ENCODE results near the gene ADAMTS17.

DNA sequence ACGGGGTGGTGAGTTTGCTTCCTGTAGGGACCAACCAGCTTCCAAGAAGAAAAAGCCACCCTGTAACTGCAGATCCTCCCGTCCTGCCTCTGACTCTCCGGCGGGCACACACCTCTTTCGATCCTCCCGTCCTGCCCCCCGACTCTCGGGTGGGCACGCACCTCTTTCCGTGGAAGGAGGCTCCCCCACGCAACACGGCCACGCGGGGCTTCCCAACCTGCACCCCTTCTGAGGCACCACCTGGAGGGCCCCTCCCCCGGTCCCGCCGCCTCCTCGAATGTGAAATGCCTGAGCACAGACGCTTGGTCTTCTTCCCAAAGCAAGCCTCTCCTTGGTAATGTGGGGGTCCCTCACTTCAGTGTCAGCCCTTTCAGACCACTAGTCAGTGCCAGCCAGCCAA lies 7.3 kb downstream of the ADAMTS17 start:
- no peak for TF ChIP-seq POLR2A (IDR thresholded peaks at IDR 0.05)
- TF ChIP-seq, protein P1, sequence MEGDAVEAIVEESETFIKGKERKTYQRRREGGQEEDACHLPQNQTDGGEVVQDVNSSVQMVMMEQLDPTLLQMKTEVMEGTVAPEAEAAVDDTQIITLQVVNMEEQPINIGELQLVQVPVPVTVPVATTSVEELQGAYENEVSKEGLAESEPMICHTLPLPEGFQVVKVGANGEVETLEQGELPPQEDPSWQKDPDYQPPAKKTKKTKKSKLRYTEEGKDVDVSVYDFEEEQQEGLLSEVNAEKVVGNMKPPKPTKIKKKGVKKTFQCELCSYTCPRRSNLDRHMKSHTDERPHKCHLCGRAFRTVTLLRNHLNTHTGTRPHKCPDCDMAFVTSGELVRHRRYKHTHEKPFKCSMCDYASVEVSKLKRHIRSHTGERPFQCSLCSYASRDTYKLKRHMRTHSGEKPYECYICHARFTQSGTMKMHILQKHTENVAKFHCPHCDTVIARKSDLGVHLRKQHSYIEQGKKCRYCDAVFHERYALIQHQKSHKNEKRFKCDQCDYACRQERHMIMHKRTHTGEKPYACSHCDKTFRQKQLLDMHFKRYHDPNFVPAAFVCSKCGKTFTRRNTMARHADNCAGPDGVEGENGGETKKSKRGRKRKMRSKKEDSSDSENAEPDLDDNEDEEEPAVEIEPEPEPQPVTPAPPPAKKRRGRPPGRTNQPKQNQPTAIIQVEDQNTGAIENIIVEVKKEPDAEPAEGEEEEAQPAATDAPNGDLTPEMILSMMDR (IDR thresholded peaks at IDR 0.05), result no peak
